Coronary artery (tissue), 2 donors: ENCODE data around the gene EIF3F.

ENCODE experiments used
- DNase-seq: peaks from one replicate; pipeline ENCODE4 v3.0.0-alpha.2; 2017; ENCODE audit warnings: low spot score
- H3K27ac ChIP-seq, 2 donors: fragments of 200-600 bp; sonication (generic); one replicate each; pipeline ENCODE4 v1.5.1; 2016 to 2019
- H3K4me3 ChIP-seq: fragments of 200-600 bp; sonication (generic); 2 replicates; pipeline ENCODE4 v1.5.1; 2016; ENCODE audit warnings: mild to moderate bottlenecking, moderate library complexity
- TF ChIP-seq, protein P1 (sequence below): fragments of 200-600 bp; sonication (generic); IDR thresholded peaks from one replicate; pipeline ENCODE4 v1.5.1; 2019; ENCODE audit warnings: antibody characterized with exemption

Gene EIF3F

GRCh38 chr11:8030526-8031247 is 43.5 kb downstream of the EIF3F start:
- Histone ChIP-seq H3K4me3 (no peak overlapping the region), H3K27ac (no peak overlapping the region)
- DNase-seq = peak; percentile 56
- TF ChIP-seq, protein P1, sequence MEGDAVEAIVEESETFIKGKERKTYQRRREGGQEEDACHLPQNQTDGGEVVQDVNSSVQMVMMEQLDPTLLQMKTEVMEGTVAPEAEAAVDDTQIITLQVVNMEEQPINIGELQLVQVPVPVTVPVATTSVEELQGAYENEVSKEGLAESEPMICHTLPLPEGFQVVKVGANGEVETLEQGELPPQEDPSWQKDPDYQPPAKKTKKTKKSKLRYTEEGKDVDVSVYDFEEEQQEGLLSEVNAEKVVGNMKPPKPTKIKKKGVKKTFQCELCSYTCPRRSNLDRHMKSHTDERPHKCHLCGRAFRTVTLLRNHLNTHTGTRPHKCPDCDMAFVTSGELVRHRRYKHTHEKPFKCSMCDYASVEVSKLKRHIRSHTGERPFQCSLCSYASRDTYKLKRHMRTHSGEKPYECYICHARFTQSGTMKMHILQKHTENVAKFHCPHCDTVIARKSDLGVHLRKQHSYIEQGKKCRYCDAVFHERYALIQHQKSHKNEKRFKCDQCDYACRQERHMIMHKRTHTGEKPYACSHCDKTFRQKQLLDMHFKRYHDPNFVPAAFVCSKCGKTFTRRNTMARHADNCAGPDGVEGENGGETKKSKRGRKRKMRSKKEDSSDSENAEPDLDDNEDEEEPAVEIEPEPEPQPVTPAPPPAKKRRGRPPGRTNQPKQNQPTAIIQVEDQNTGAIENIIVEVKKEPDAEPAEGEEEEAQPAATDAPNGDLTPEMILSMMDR = no peak

DNA sequence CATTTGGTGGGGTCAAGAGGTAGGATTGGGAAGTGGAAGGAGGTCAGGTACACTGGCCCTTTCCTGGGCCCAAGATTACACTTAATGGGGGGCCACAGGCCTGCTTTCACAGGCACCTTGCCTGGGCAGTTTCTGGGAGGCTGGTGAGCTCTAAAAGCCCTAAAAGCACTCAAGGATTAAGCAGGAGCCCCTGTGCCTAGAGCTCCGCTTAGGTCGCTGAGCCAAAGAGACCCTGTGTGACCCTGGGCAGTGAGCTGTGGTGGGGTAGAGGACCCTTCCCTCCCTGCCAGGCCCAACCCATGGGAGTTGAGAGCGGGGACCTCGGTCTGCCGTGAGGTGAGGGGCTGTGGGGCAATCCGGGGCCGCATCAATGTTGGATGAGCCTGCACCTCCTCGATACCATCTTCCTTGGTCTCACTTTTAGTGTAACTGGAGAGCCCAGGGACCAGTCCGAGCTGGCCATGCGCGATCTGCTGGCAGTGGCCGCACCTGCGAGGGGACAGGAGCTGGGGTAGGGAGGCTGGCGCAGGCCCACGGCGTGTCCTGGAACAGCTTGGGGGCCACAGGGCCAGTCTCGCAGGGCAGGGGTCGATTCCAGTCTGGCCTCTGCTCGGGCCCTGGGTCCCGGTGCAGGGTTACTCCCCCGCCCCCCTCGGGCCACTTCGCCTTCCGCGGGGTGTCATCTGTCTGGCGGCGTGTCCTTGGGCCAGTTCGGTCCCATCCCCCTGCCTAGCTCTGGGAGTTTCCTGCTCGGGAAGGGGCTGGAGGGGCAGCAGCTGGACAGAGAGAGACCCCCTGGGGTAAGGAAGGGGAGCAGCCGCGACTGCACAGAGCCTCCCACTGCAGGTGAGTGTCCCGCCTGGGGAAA is 44.3 kb downstream of the EIF3F start:
- no peak overlapping the region for H3K27ac ChIP-seq
- peak; percentile 69 for DNase-seq
- TF ChIP-seq, protein P1 = no peak
- no peak overlapping the region for H3K4me3 ChIP-seq

DNA sequence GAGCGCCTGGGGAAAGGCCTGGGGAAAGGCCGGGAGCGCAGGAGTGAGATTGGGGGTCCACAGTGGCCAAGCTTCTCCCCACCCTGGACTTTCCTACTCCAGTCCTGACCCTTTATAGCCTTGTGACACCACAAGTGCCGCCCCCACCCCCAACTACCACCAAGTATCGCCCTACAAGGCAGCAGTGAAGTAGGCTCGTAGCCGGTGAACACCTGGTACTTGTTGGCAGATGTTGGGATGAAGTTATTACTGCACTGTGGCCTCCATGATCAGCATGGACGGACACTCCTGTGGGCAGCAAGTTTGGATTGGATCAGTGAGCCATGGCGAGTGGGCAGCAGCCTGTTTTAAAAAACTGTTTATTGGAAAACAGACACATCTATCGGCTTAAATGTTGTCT is 45.0 kb downstream of the EIF3F start:
- no peak overlapping the region for H3K27ac ChIP-seq
- DNase-seq = peak; percentile 61
- TF ChIP-seq, protein P1 = no peak
- no peak overlapping the region for H3K4me3 ChIP-seq

GRCh38 chr11:8032576-8033304 is 45.6 kb downstream of the EIF3F start:
- no peak overlapping the region for H3K4me3 ChIP-seq
- DNase-seq = no peak
- TF ChIP-seq, protein P1 = no peak
- H3K27ac ChIP-seq = no peak overlapping the region

GRCh38 chr11:8033305-8034105 is 46.4 kb downstream of the EIF3F start:
- H3K27ac ChIP-seq = no peak overlapping the region
- DNase-seq = peak; percentile 81
- no peak overlapping the region for H3K4me3 ChIP-seq
- TF ChIP-seq, protein P1 = peak; percentile 93

DNA sequence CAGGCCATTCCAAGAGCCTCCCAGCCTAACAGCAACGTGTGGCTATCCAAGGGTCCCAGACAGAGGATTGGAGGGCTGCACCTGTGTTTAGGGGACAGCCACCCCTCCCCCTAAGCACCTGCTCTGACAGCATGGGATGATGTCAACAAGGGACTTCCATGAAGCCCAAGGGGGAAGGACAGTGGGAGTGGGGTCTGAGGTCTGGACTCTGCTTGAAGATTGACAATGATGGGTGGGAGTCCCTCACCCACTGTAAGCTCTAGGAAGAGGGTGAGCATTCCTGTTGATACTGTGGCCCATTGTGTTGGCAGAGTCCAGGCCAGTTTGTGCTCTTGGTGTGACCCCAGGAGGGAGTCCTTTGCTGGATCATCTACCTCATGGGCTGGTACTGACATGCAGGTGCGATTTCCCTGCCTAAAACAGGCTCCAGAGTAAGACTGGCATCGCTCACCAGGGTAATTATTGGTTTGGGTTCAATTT is 47.0 kb downstream of the EIF3F start:
- peak; percentile 40 for DNase-seq
- H3K4me3 ChIP-seq = no peak overlapping the region
- TF ChIP-seq, protein P1 = no peak
- no peak overlapping the region for H3K27ac ChIP-seq
